NCI-H82 treated with DMSO at 0.1 percent for 48 hours (cell line): ENCODE measurements around the gene PHACTR2.
"Not testable (repeated sequence)": the region's sequence is repeated elsewhere in the genome, so short reads cannot be mapped to it uniquely, and the experiment has no call there.

Experiments used
- DNase-seq: peaks from one replicate; lab custom pipeline; 2025; ENCODE audit not compliant: unreplicated experiment; lab: John Stamatoyannopoulos, UW

Gene PHACTR2

GRCh38 chr6:143698329-143698728, 20.6 kb downstream of the PHACTR2 start:
- no peak for DNase-seq

DNA sequence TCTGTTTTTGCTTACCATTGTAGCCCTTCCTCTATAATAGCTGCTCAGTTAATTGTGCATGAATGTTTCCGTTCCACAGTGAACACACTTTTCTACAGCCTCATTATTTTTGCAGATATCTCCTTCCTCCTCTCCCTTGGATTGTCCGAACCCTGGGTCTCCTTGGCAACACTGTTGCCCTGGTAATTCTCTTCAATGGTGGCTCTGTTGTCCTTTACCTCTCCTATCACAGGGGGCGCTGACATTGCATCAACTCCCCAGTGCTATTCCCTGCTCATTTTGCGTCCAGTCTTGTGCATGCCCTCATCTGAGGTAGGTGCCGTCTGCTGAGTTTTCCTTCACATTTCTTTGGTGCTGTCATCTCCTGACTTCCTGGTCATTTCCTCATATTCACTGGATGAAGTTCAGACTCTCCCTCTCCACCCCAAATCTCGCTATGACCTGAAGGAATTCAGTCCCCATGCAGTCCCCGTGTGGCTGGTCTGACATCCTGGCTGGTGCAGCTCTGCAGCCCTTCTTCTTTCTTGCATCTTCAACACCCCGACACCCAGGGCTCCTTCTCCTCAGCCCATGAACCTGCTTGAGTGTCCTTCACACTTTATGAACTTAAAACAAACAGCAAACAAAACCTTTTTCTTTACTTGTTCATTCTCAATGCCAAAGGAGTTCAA, 21.1 kb downstream of the PHACTR2 start:
- DNase-seq, result no peak

DNA sequence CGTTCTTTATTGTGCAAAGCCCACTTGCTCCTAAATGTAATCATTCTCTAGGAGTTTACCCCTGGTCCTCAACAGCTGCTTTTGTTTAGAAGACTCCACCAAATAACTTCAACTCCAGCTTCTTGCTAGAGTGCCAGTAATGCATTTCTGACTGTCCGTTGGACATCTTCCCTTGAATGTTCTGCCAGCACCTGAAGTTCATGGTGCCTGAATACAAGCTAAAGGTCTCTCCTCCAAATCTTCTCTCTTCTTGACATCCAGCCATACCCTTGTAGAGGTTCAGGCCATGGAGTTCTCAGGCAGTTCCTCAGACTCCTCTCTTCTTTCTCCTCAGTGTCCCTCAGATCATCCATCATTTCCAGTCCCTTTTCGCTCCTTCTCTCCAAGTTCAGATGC, 21.7 kb downstream of the PHACTR2 start:
- no peak for DNase-seq

- DNase-seq, result no peak
Measured at GRCh38 chr6:143700684-143701348, 23.1 kb downstream of the PHACTR2 start.

- DNase-seq, result no peak
Measured at GRCh38 chr6:143701349-143702234, 23.8 kb downstream of the PHACTR2 start.

DNA sequence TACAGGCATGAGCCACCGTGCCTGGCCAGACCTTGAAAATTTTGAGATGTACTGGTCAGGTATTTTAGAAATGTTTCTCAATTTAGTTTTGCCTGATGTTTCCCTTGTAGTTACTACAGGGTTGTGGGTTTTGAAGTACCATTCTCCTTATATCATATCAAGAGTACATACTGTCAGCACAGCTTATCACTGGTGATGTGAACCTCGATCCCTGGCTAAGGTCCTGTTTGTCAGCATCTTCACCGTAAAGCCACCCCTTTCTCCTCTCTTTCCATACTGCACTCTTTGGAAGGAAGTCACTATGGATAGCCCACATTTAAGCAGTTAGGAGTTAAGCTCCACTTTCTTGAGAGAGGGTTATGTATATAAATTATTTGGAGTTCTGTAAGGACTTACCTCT, 27.8 kb downstream of the PHACTR2 start:
- no peak for DNase-seq

DNA sequence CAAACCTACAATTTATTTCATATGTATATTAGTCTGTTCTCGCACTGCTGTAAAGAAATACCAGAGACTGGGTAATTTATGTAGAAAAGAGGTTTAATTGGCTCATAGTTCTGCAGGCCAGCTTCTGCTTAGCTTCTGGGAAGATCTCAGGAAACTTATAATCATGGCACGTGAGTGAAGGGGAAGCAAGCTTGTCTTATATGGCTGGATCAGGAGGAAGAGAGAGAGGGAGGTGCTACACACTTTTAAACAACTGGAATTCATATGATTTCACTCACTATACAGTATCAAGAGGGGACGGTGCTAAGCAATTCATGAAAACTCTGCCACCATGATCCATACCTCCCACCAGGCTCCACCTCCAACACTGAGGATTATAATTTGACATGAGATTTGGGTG, 29.9 kb downstream of the PHACTR2 start:
- no peak for DNase-seq

DNA sequence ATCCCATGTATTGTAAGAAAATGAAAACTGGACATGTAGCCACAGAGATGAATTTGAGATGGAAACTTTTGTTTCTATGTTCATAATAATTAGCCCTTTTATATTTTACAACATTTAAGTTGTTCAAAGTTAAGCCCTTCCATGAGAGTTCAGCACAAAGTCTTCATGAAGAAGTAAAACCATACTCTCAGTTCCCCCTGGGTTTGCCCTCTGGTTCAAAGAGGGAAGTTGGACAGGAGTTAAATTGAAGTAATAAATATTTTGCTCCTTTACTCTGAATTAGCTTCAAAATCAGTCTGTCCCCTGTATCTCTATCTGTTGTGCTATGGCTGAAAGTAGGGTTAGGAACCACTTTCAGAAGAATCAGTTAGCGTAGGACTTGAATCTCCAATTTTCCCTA, 31.1 kb downstream of the PHACTR2 start:
- DNase-seq, result no peak

GRCh38 chr6:143711714-143712113, 33.9 kb downstream of the PHACTR2 start:
- no peak for DNase-seq

DNA sequence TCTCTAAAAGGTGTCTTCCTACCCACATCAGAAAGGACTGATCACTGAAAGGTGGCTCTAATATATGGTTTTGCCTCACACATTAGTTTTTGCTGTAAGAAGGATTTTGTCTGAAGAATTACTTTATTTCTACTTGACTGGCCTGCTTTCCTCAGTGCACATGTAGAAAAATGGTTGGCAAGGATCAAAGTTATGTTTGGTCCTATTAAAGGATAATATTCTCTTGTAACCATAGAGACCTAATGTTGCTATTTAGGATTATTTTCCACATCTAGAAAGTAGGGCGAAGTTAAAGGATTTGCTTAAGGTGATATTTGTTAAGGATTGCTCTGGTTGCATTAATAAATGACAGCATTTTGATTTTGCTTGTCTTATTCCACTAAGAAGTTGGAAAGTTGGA, 40.7 kb downstream of the PHACTR2 start:
- no peak for DNase-seq

DNA sequence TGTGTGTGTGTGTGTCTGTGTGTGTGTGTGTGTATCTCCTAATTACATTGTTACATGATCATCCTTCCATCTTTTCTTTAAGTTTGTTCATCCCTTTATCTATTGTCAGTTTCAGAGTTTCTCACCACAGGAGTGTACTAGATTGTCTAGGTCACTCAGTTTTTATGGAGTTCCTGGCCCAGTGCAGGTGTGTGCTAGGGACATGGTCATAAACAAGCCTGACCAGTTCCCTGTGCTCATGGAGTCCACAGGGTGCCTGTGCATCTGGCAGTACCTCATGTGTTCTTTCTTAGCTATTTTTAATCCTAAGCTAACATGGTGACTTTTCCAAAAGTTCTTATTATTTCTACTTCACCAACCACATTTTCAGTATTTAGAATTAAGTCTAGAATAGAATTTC, 43.9 kb downstream of the PHACTR2 start:
- DNase-seq, result no peak

DNA sequence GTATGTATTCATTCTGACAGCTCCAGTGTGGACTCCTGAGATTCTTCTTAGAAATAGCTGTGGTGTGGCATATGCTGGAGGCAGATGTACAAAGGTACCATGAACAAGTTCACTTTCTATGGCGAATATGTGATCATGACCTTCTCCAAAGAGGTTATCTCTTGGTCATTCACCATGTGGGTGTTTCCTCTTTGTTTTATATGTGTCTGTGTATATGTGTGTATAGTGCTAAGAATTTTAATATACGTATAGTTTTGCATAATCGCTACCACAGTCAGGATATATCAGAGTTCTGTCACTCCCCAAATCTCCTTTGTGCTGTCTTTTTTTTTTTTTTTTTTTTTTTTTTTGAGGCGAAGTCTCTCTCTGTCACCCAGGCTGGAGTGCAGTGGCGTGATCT, 47.1 kb downstream of the PHACTR2 start:
- no peak for DNase-seq

GRCh38 chr6:143726015-143726647, 48.4 kb downstream of the PHACTR2 start:
- DNase-seq, result no peak

GRCh38 chr6:143727035-143727434, 49.3 kb downstream of the PHACTR2 start:
- DNase-seq, result no peak

GRCh38 chr6:143731789-143732188, 54.0 kb downstream of the PHACTR2 start:
- no peak for DNase-seq

DNA sequence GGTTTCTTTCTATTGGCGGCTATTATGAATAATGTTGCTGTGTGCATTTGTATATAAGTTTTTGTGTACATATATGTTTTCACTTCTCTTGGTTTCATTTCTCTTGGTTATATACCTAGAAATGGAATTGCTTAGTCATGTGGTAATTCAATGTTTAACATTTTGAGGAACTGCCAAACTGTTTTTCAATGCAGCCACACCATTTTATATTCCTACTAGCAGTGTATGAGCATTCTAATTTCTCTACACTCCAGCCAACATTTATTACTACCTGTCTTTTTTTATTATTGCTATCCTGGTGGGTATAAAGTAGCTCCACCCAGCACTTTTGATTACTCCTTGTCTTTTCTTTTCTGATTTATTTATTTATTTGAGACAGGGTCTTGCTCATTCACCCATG, 54.8 kb downstream of the PHACTR2 start:
- DNase-seq, result no peak

DNA sequence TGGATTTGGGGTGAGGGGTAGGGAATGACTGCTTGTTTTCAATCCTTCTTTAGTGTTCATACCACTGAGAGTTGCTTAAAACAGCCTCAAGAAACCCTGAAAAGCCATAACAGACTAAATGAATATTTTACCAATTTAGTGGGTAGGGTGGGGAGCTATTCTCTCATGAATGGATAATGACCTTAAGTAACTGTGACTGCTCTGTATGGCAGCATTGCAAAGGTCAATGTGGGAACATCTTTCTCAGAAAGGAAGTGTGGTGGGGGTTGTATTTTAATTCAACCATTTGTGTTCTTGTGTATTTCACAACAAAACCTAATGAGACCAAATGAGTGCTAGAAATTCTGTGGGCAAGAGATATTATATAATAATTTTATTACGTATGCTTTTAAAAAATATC, 55.7 kb downstream of the PHACTR2 start:
- no peak for DNase-seq

GRCh38 chr6:143734641-143735063, 56.9 kb downstream of the PHACTR2 start:
- no peak for DNase-seq

- not testable (repeated sequence) for DNase-seq
Measured at GRCh38 chr6:143738072-143738690, 60.4 kb downstream of the PHACTR2 start.

DNA sequence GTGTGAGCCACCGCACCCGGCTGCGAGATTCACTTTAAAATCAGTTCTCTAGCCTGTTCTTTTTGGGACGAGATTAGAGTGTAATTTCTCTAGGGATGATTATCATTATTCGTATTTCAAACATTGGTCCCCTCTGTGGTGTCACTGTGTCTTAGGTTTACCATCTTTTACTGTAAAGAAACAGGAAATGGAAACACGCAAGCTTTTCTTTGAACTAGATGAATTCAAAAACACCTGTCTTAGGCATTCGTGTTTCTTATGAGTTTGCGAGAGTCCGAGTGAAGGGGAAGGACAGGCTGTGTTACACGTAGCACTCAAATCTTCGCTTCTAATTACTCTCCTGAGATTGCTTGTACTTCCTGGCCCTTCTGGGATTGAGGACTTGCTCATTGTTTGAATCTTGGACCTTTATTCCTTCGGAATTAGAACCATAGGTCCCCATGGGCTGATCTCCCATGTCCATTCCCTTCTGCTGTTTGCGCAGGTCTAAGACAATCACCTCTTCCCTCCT, 61.6 kb downstream of the PHACTR2 start:
- no peak for DNase-seq

DNA sequence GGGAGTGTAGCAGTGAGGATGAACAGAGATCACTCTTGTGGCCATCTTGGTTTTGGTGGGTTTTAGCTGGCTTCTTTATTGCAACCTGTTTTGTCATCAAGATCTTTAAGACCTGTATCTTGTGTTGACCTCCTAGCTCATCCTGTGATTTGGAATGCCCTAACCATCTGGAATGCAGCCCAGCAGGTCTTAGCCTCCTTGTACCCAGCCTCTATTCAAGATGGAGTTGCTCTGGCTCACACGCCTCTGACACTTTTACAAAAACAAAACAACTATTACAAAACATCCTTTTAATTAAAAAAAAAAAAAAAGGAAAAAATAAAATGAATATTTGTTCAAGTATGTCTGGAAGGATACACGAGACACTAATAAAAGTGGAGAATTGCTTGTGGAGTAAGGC, 62.4 kb downstream of the PHACTR2 start:
- no peak for DNase-seq
